OCI-LY3 (cell line): ENCODE results near the gene LCE7A.

Source experiments
- EZH2phosphoT487 ChIP-seq: fragments of 200-600 bp; shearing (Covaris generic); IDR thresholded peaks from 2 replicates; pipeline ENCODE4 v1.6.1; 2018; ENCODE audit warnings: antibody characterized with exemption, mixed run types, low read depth
- TF ChIP-seq, protein P1 (sequence below): fragments of 200-600, 300-600 bp; sonication (generic); IDR thresholded peaks from 2 replicates; pipeline ENCODE4 v1.5.1; 2014; ENCODE audit warnings: antibody characterized with exemption, low read length, low read depth

DNA sequence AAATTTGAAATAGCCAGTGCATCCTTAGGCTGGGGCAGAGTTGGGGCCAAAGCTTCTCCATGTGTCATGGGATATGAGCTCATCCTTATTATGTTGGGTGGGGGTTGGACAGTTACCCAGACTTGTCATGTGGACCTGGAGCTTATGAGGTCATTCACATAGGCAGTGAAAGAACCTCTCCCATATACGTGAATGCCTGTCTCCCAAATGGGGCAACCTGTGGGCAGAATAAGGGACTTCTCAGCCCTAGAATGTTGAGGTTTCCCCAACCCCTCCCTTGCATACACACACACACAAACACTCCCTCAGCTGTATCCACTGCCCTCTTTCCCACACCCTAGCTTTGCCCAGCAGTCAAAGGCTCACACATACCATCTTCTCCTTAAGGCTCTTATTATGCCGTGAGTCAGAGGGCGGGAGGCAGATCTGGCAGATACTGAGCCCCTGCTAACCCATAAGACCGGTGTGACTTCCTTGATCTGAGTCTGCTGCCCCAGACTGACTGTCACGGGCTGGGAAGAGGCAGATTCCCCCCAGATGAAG, 46.3 kb downstream of the LCE7A start:
- TF ChIP-seq, protein P1, sequence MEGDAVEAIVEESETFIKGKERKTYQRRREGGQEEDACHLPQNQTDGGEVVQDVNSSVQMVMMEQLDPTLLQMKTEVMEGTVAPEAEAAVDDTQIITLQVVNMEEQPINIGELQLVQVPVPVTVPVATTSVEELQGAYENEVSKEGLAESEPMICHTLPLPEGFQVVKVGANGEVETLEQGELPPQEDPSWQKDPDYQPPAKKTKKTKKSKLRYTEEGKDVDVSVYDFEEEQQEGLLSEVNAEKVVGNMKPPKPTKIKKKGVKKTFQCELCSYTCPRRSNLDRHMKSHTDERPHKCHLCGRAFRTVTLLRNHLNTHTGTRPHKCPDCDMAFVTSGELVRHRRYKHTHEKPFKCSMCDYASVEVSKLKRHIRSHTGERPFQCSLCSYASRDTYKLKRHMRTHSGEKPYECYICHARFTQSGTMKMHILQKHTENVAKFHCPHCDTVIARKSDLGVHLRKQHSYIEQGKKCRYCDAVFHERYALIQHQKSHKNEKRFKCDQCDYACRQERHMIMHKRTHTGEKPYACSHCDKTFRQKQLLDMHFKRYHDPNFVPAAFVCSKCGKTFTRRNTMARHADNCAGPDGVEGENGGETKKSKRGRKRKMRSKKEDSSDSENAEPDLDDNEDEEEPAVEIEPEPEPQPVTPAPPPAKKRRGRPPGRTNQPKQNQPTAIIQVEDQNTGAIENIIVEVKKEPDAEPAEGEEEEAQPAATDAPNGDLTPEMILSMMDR = no peak
- TF ChIP-seq EZH2phosphoT487 = no peak
